Right lung (tissue), 5 donors: ENCODE results near the gene LILRA6. TPM values are rescaled to one million over a fixed set of nuclear protein-coding genes. Genes with fewer than 3 reads are reported as not detected.
A peak's percentile ranks its signal among the peaks of the same experiment; 100 is the strongest.
"Not testable (repeated sequence)": the region's sequence is repeated elsewhere in the genome, so short reads cannot be mapped to it uniquely, and the experiment has no call there.

Experiments
- DNase-seq, 2 donors: peaks; one replicate each; pipeline ENCODE4 v3.0.0-alpha.2; 2013
- polyA plus RNA-seq, 5 donors: library from polyadenylated mRNA; unstranded; fragments of 120-200 nt; gene quantifications; one replicate each; pipeline versions ENCODE4 v1.2.1 to v1.2.3, GENCODE V29; 2013; ENCODE audit warnings: inconsistent platforms in 1 of 5, low replicate concordance in 1 of 5; ENCODE audit not compliant: insufficient read length in 5 of 5, insufficient read depth in 1 of 5

Gene LILRA6
- polyA plus RNA-seq, 5 donors, result 0.56 to 1.5 (median 0.73) TPM

- peak; percentile 71 to 80 for DNase-seq
These were observed 11.3 kb downstream of the LILRA6 start for GRCh38 chr19:54231077-54231931.

- no peak for DNase-seq
These were observed 12.6 kb downstream of the LILRA6 start for GRCh38 chr19:54230031-54230430.

GRCh38 chr19:54229146-54229545 is 13.4 kb downstream of the LILRA6 start:
- DNase-seq, result no peak

- not testable (repeated sequence) for DNase-seq
These were observed 18.0 kb downstream of the LILRA6 start for GRCh38 chr19:54224619-54225018.

- DNase-seq, result not testable (repeated sequence)
These were observed 18.7 kb downstream of the LILRA6 start for GRCh38 chr19:54223937-54224281.

- not testable (repeated sequence) for DNase-seq
These were observed 19.2 kb downstream of the LILRA6 start for GRCh38 chr19:54223277-54223936.

GRCh38 chr19:54222474-54223276 is 19.9 kb downstream of the LILRA6 start, which contains the start of gene LILRB3:
Gene LILRB3, minus strand, starts transcription at chr19:54223007. Its CDS starts 31 bp downstream, at chr19:54222976.
- DNase-seq, result not testable (repeated sequence)

- not testable (repeated sequence) for DNase-seq
These were observed 20.6 kb downstream of the LILRA6 start for GRCh38 chr19:54221947-54222346.

GRCh38 chr19:54219702-54220101 is 22.9 kb downstream of the LILRA6 start:
- DNase-seq, result not testable (repeated sequence)

GRCh38 chr19:54218960-54219661 is 23.5 kb downstream of the LILRA6 start:
- no peak for DNase-seq

- DNase-seq, result no peak
These were observed 24.3 kb downstream of the LILRA6 start for GRCh38 chr19:54218259-54218658.

GRCh38 chr19:54217517-54218247 is 24.9 kb downstream of the LILRA6 start:
- DNase-seq, result not testable (repeated sequence)

- no peak for DNase-seq
These were observed 25.7 kb downstream of the LILRA6 start for GRCh38 chr19:54216869-54217268.

GRCh38 chr19:54214734-54215133 is 27.9 kb downstream of the LILRA6 start:
- not testable (repeated sequence) for DNase-seq

- DNase-seq, result not testable (repeated sequence)
These were observed 28.4 kb downstream of the LILRA6 start for GRCh38 chr19:54214217-54214616.

GRCh38 chr19:54211235-54211634 is 31.4 kb downstream of the LILRA6 start:
- DNase-seq, result no peak

GRCh38 chr19:54209811-54210494 is 32.6 kb downstream of the LILRA6 start:
- peak; percentile 91 to 92 for DNase-seq

- no peak for DNase-seq
These were observed 33.4 kb downstream of the LILRA6 start for GRCh38 chr19:54209058-54209810.

- no peak for DNase-seq
These were observed 33.9 kb downstream of the LILRA6 start for GRCh38 chr19:54208784-54209057.
